Glomerular visceral epithelial cell (primary cell): ENCODE measurements around the gene EXOC6B.

ENCODE experiments used
- DNase-seq: peaks from one replicate; pipeline ENCODE4 v3.0.0-alpha.2; 2016; ENCODE audit errors: extremely low spot score

Gene EXOC6B

DNA sequence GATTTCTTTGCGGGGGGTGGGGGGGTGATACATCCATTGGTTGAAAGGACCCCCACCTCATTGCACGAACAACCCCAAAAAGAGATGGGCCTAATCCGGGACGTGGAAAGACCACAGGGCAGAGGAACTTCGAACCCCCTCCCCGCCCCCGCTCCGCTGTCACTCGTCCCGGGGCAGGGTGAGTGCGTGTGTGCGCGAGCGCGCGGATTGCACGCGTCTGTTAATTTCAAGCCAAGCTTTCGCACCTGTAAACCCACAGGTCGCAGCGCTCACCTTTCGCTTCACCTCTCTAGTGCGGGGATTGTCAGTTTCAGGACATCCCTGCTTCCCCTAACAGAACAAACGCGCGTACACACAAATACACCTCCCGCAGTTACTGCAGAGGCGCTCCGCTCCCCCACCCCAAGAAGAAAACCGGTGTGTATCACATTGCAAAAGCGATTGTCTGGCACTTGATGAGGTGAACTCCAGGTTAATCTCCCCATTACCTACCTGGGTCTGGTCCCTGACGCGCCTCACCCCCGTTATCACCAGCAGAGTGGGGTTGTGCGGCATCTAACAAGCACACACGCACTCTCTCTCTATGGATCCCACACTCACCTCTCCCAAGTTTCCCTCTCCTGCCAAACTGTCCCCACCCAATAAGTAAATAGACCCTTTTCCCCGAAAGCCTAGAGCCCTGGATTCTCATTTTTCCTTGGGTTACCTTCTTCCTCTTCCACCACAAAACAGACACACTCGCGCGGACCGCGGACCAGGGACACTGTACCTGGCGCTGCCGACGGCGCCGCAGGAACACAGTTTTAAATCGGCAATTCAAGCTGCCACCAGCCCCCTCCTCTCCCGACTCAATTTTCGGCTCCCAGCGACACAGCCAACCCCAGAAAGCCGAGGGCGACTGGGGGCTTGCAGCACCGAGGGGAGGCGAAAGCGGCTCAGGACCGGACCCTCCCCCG lies 679.2 kb downstream of the EXOC6B start:
- no peak for DNase-seq

DNA sequence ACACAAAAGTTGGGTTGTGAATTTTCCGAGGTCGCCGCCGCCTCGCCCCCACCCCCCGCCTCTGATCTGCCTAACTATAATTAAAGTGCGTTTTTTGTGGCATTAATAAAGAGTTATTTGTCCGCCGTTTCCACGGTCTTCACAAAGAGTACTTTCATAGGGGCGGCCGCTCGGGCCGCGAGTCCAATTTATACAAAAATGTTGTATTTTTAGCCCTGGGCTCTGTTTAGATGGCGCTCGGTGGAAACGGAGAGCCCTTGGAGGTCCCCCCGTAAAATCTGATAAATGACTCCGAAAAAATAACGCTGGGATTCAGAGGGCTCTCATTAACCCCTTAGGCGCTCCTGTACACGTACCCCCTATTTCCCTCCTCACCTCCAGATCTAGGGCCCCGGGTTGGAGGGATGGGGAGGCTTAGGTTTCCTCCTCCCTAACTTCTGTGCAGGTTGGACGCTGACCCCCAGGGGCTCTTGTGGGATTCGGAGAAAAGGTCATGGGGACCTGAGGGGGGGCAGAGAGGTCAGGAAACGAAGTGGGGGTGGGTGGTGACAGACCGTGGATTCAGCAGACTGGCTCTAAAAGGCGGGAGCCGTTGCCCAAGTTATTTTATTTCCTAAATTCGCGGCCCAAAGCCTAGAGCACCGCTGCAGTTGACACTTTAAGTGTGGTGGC lies 680.0 kb downstream of the EXOC6B start:
- DNase-seq = no peak

DNA sequence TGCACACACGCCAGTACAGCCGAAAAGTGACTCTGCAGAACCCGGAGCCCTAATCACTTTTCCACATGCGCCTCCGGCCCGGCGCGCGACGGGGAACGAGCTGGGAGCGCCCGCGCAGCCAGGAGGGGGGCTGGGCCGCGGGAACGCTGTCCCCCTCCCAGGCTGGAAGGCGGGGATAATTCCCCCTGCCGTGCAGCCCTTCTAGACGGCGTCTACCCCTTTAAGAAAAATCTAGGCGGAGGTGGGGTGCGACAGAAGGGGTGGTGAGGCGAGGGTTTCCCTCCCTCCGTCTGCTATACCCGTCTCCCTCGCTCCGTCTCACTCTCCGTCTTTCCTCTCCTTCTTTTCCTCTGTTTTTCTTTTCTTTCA lies 680.6 kb downstream of the EXOC6B start:
- no peak for DNase-seq

DNA sequence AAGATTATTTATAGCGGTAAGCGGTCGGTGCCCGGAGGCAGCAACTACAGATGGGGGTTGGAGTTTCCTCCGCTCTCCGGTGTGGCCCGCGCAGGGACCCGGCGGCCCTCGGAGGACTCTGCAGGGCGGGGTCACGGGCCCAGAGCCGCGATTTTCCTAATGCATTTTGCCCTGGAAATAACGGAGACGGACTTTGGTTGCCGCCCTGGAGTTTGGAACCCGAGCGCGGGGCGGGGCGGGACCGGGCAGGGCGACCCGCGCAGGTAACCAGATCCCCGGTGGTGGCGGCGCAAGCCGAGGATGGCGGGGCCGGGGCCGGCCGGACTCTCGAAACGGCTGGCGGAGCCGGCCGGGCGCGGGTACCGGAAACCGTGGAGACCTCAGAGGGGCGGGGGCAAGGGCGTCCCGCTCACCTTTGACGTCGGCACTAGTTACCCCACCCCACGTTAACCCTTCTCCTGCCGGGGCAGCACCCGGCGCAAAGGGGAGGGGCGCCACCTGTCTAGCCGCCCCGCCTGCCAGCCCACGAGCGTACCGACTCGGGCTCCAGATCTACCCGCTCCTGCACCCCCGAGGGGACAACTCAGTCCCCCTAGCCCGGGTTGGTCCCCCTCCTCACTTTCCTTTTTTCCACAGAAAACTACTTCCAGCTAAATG lies 681.1 kb downstream of the EXOC6B start:
- DNase-seq = peak; percentile 24

DNA sequence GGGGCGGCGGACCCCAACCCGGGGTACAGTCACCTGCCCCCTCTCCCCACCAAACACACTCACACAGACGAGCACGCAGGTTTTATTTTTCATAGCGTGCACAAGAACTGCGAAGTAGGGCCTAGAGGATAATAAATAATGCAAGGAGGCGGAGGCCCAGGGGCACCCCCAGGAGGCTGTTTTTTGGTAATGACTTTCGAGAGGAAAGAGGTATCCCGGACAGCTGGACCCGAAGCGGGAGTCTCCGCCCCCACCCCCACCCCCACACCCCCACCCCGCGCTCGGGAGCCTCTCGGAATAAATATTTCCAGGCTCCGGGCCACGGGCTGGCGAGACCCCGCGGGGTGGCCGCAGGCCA lies 681.6 kb downstream of the EXOC6B start:
- DNase-seq = no peak

DNA sequence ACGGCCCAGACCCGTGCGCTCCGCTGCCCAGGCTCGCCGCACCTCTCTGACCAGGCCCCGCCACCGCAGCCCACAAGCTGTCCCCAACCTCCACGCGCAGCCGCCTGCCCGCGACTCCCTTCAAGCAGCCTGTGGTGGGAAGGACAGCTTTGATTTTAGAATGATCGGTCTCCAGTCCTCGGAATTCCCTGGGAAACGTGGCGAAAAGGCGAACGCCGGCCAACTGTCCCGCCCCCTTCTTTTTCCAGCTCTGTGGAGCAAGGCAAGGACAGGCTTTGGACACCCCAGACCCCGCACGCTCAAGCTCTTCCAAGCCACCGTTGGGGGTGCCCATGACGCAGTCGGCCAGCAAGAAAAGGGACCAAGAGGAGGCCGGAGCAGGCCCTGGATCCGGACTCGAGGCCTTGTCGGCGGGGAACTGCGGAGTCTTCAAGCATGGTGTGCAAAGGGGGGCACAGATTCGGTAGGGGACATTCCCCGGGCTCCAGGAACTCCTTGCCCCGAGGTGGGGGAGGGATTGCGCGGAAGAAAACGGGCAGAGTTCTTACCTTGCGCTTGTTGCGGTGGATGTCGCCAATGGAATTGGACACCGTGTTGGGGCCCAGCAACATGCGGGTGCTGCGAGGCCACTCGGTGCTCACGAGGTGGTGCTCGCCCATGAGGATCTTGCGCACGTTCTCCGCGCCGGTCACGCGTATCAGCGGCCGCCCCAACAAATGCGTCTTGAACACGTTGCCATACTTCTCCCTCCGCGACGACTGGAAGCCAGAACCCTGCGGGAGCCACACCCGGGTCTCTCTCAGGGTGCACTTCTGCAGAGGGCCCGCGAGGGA lies 682.2 kb downstream of the EXOC6B start:
- no peak for DNase-seq

DNA sequence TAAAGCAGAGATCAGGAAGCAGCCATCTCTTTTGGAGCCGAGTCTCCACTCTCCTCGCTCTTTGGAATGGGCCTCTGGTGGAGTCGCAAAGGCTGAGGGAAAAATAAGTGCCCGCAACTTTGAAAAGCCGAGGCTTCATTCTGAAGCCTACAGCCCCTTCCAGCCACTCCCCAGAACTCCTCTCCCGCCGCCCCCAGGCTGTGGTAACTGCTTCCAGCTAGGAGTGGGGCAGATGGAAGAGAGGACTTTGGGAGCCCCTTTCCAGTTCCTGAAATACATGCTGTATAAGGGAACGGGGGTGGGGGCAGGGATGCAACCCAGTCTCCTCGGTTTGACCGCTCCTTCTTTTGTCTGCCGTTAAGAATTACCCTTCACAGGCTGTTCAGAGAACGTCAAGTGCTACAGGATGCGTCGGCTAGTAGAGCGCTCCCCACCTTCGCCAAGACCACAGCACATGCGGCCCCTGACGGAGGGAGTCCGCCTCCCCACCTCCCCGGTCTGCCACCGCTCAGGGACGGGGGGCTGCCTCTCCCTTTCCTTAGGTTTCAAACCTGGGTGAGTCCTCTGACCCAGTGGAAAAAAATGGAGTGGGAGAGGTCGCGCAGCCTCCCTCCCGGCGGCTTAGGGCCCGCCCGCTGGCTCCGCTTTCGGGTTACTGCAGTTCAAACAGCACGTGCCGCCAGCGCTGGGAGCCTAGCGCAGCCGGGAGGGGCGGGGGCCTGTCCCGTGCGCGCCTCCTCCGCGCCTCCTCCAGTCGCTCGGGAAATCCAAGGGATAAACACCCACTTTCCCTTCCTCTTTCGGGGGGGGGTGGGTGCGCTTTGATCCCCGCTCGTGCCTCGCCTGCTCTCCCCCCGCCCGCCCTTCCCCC lies 683.0 kb downstream of the EXOC6B start:
- DNase-seq = no peak

DNA sequence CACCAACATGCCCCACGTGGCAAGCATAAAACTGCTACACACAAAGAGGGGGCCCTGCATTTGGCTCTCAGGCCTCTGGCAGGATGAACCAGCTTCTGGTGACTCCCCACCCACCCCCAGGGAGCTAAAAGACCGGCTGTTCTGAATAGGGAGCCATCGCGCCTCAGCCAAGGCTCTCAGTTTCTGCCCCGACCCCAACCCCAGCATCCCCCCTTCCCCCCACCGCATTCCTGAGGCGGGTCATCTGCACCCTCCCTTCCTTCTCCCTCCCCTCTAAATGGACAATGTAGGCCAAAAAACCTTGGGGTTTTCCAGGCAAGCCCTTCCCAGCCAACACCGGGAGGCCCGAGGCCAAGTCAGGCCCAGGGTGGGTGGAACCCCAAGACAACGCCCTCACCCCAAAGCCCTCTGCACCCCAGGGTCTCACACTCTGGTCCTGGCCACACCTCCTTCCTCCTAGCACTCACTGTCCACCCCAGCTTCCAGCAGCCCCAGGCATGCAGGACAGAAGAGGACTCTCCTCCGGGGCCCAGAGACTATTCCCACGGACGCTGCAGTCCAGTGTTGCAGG lies 683.9 kb downstream of the EXOC6B start:
- DNase-seq = no peak

DNA sequence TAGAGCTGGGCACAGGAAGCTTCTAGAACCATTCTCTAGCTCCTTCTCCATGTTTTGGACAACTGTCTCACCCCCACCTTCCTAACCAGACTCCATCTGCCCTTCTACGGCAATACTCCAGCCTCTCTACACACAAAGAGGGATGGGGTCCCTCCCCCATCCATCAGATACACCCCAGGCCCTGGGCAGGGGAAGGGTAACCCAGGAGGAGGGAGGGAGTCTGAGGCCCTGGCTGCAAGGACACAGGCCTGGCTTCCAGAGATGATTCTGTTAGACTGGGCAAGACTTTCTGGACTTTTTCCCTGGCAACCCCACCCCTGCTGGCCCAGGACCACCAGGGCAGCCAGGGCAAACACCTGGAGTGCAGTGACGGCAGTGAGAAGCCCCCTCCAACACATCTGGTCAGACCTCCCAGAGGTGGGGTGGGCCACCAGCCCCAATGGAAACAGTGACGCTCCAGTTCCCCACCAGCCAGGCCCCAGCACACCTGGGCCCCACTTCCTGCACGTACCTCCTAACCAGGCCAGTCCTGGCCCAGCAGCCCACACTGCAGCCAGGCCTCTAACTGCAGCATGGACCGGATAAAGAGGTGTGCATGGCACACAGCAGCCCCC lies 684.7 kb downstream of the EXOC6B start:
- no peak for DNase-seq

DNA sequence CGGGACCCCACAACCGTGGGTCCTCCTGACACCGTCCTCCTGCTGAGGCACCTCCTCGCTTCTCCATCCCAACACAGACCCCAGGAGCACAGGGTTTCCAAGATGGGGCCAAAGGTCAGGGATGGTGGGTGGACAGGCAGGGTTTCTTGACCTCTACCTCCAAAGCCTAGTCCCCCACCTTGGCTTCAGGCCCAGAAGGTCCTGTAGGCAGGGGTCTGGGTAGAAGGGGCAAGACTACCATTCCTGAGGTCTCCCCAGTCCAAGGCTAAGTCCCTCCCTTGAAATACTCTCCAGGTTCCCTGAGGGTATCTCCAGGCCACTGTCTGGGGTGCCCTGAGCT lies 685.2 kb downstream of the EXOC6B start:
- no peak for DNase-seq

DNA sequence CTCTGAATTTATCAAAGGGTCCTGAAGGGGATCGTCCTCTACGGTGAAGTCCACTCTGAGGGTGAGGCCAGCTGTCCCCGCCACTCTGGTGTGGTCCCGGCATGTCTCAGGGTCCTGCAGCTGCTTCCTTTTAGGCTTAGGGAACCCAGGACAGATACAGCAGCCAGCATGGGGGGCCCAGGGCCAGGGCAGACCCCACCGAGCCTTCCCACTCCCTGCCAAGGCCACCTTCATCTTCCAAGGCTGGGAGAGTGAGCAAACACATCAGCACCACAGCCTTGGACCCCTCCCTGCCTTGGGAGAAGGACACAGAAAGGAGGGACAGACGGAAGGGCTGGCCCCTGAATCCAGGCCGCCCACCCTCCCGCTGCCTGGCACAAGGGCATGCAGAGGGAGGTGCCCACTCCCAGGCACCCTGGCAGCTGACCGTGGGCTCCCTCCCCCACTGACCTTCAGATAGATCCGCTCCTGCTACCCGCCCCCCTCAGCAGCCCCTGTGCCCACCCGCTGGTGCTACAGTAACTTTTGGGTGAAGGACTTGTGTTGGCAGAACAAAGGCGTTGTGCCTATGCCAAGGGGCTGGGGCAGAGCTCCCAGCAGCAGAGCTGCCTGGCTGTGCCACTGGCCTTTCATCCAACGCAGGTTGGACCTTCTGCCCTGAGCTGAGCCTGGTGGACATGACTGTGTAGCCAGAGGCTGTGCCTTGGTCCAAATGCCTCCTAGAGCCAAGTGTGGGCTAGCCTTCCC lies 685.8 kb downstream of the EXOC6B start:
- DNase-seq = no peak

DNA sequence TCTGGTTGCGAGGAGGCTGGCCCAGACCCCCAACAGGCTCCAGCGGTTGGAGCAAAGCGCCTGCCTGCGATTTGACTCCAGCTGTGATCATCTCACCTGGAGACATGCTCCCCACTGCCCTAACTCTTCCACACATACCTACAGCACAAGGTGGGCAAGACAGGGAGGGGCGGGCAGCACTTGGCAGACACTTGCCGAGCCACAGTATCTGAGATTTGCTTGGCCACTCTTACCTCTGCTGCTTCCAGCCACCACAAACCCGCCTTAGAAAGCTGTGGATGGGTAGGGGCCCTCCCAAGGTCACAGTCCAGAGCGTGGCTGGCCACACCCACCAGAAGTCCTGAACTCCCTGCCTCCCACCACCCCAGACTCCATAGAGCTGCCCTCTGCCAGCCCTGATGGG lies 686.4 kb downstream of the EXOC6B start:
- no peak for DNase-seq

DNA sequence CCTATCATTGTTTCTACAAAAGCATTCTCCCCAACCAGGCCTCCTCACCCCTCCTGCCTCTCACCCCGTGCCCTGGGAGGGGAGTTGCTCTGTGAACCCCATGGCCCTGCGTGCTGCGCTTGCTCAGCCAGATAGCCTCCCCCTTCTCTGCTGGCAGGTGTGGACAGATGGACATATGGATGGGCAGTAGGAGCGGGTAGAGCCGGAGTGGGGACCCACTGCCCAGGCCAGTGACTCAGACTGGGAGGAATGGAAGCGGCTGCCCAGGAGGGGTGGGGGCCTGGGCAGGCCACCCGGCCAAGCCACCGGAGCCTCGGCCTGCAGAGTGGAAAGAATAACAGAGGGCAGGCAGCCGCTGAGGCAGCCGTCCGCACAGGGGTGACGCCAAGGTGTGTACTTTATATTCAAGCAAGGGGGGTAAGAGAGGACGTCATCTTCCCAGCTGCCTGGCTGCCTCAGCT lies 686.9 kb downstream of the EXOC6B start:
- peak; percentile 70 for DNase-seq

DNA sequence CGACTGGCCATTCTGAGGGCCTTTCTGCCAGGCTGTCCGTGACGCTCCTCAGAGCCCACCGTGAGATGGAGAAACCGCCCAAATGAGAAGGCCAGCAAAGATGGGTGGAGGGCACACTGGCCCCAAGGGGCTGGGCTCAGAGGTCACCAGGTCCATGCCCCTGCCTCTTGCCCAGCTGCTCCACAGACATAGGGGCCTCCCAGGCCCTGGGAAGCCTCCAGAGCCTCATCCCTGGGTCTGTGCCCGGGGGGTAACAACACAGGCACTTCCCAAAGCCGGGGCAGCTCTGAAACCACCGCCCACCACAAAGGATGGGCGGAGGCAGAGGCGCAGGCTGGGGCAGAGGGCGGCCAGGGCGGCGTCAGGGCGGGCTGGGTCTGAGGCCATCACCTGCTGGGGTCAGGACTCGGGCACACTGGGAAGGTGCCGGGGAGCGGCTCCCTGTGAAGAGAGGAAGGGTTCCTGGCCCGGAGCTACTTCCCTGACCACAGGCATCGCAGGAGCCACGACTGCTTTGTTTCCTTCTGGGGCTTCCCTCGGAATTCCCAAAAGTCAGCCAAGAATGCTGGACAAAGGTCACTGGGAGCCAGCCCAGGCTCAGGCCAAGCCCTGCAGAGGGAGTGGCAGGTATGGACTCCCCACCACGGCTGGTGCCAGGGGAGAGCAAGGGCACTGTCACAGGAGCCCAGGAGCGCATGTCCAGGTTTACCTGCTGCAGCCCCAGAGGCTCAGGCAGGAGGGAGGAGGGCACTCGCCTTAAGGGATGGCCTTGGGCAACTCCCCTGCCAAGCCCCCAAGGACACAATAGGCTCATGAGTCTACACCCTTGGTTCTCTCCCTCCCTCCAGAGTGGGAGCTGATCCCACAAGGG lies 687.6 kb downstream of the EXOC6B start:
- no peak for DNase-seq

DNA sequence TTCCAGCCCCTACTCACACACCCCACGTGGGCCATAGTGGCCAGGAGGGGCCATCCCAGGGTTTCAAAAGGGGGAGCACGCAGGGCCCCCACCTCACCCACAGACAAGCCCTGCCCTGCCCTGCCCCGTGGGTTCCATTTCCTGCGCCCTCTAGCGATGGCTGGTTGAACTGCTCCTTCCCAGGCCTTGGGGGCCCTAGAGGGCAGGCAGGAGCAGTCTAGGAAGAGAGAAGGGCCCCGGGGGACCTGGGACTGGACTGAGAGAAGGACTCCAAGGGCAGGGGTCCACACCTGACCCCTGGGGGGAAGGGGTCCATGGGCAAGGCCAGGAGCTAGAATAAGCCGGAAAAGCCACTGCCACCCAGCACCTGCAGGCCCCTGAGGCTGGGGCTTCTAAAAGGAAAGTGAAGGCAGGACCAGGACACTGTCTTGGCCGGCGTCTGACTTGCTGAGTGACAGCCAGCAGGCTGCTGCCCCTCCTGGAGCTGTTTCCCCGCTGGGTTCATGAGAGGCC lies 688.3 kb downstream of the EXOC6B start:
- peak; percentile 48 for DNase-seq

DNA sequence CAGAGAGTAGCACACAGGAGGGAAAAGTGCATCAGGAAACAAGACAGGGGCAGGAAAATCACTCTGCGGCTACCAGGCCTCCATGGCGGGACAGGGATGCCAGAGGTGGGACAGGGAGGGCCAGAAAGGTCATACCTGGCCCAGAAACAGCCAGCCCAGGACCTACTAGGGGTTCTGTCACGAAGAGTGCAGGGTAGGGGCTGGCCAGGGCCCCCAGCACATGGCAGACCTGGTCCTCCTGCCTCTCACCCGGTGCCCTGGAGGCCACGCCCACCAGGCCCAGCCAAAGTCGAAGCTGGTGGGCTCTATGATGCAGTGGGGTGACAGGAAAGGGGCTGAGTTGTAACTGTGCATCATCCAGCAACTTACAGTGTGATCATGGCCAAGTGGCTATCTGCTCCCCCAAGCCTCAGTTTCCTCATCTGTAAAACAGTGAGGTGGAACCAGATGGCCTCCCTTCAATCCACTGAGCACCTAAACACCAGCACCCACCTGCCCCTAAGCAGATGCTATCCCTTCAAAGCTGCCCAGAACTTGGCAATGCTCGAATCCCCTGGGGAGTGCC lies 688.8 kb downstream of the EXOC6B start:
- DNase-seq = no peak

DNA sequence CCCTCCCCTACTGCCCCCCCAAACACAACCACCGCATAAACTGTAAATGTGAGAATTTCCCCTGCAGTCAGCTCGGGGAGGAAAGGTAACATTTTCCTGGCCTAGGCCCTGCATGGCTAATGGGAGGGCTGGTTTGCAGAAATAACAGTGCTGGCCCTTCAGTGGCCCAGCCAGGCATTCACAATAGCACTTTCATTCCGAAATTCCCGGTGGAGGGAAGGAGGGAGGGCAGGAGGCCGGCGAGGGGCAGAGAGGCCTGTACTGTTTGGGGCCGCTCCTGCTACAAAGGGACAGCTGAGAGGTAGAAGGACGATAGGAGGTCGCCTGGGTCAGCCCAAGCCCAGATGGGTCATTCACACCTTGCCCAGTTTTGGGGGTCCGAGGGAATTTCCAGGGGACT lies 689.5 kb downstream of the EXOC6B start:
- DNase-seq = no peak

DNA sequence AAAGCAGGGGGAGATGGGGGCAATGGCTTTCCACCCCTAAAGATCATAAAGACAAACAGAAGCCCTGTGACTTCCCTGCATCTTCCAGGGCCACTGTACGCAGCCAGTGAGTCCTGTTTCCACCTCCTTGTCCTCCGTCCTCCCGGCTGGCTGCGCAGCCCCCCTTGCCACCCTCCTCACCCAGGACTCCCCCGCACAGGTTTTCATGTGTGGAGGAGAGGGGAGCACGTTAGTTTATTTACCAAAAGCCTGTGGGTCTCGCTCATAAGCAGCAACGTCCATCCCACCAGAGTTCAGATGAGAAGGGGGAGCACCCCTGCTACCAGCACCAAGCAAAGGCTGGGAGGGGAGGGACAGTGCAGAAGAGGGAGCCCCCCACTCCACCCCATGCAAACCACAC lies 689.9 kb downstream of the EXOC6B start:
- DNase-seq = no peak
